ENCODE data around the gene ANGPTL8.

The ANGPTL8 gene

GRCh38 chr19:11257846-11258380, 18.5 kb downstream of the ANGPTL8 start:
- no peak overlapping the region for H3K27ac ChIP-seq
- no peak for TF ChIP-seq CTCF (conservative IDR thresholded peaks at IDR 0.05)

- no peak for TF ChIP-seq CTCF (conservative IDR thresholded peaks at IDR 0.05)
- H3K27ac ChIP-seq: no peak overlapping the region
Observed at GRCh38 chr19:11260996-11261395, 21.6 kb downstream of the ANGPTL8 start.

- H3K27ac ChIP-seq: peak overlapping the region; percentile 49; the same call in 1 of the 2 replicates
- TF ChIP-seq CTCF (conservative IDR thresholded peaks at IDR 0.05): no peak
Observed at GRCh38 chr19:11261431-11261970, 22.1 kb downstream of the ANGPTL8 start.

DNA sequence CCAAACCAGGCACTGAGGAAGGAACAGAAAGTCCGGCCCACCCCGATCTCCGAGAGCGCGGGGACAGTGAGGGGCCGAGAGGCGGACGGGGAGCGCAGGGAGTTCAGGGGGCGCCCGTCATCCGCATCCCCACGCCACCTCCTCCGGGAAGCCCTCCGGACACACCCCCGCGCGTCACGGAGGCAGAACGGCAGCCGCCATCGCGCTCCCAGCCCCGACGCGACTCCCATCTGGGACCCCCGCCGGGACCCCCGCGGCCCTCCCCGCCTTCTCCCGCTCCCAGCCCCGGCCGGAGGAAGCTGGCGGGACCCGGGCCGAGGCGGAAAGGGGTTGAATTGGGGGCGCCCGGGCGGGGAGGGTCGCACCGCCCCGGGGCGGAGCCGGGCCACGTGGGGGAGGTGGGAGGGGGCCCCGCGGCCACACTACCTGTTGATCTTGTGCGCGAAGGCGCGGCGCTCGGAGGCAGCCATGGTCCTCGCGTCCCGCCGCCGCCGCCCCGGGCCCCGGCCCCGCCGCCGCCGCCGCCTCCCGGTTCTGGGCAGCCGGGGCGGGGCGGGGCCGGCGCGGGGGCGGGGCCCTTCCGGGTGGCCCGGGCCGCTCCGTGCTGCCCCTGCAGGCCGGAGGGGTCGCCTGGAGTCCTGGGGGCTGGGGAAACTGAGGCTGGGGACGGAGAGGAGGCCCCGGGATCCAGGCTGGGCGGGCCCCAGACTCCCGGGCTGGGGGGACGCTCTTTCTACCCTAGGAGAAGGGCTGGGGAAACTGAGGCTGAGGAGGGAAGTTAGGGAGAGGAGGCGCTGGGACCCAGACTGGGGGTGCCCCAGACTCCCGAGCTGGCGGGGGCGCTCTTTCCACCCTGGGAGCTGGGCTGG, 22.8 kb downstream of the ANGPTL8 start, which contains the start of gene DOCK6:
Gene DOCK6 (minus strand): TSS at position 554 of the 869 bp plus-strand sequence. CDS start 84 bp downstream, at position 470.
- H3K27ac ChIP-seq: peak within 1 kb of the TSS; percentile 49; the same call in 1 of the 2 replicates
- peak; percentile 59 for TF ChIP-seq CTCF (conservative IDR thresholded peaks at IDR 0.05)

GRCh38 chr19:11263726-11264125, 24.3 kb downstream of the ANGPTL8 start:
- H3K27ac ChIP-seq: no peak overlapping the region
- no peak for TF ChIP-seq CTCF (conservative IDR thresholded peaks at IDR 0.05)

DNA sequence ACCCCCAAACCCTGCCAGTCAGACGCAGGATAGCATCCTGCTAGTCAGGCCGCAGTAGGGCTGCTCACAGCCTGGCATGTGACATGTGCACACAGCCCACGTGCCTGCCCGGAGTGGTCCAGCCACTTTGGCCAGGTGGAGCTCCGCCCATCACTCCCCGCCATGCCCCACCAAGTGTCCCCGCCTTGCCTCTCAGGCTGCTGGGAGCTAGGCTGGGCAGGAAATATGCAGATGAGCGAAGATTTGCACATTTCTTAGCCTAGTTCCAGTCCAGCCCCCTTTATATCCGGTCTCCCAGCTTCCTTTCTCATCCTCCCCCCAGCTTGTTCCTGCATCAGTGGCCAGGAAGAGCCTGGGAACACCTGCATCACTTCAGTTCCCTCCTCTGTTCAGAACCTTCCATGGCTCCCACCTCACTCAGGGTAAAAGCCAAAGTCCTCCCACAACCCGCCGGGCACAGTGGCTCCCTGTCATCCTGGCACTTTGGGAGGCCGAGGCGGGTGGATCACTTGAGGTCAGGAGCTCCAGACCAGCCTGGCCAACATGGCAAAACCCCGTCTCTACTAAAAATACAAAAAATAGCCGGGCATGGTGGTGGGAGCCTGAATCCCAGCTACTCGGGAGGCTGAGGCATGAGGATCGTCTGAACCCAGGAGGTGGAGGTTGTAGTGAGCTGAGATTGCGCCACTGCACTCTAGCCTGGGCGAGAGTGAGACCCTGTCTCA, 25.2 kb downstream of the ANGPTL8 start:
- H3K27ac ChIP-seq: no peak overlapping the region
- TF ChIP-seq CTCF (conservative IDR thresholded peaks at IDR 0.05): no peak
